HepG2 (cell line): Measurements from ENCODE around the gene CCDC106. TPM values are rescaled to one million over a fixed set of nuclear protein-coding genes. Genes with fewer than 3 reads are reported as not detected.

Experiments used
- BCL3 ChIP-seq: sonication (generic); formaldehyde crosslinking; IDR thresholded peaks from 2 replicates; pipeline ENCODE4 v1.5.1; 2020; ENCODE audit warnings: mild to moderate bottlenecking, missing genetic modification reagents, moderate library complexity
- CHCHD3 ChIP-seq: sonication (generic); formaldehyde crosslinking; IDR thresholded peaks from 2 replicates; pipeline ENCODE4 v1.8.0; 2022; ENCODE audit warnings: mild to moderate bottlenecking, missing genetic modification reagents, moderate library complexity
- EED ChIP-seq: sonication (generic); formaldehyde crosslinking; IDR thresholded peaks from 2 replicates; pipeline ENCODE4 v1.5.0; 2020; ENCODE audit warnings: mild to moderate bottlenecking, missing genetic modification reagents
- ELF4 ChIP-seq: sonication (generic); formaldehyde crosslinking; IDR thresholded peaks from 2 replicates; pipeline ENCODE4 v1.5.0; 2020; ENCODE audit warnings: missing genetic modification reagents, mild to moderate bottlenecking, moderate library complexity, borderline replicate concordance
- HMGXB3 ChIP-seq: sonication (generic); formaldehyde crosslinking; IDR thresholded peaks from 2 replicates; pipeline ENCODE4 v1.4.0; 2020; ENCODE audit warnings: missing genetic modification reagents, borderline replicate concordance
- IRX3 ChIP-seq: sonication (generic); formaldehyde crosslinking; IDR thresholded peaks from 2 replicates; pipeline ENCODE4 v1.8.1; 2023; ENCODE audit warnings: mild to moderate bottlenecking, low read depth, missing genetic modification reagents, borderline replicate concordance
- JDP2 ChIP-seq: sonication (generic); formaldehyde crosslinking; IDR thresholded peaks from 2 replicates; pipeline ENCODE4 v1.8.1; 2022; ENCODE audit warnings: missing genetic modification reagents, borderline replicate concordance
- KLF12 ChIP-seq: sonication (generic); formaldehyde crosslinking; IDR thresholded peaks from 2 replicates; pipeline ENCODE4 v1.4.0; 2020; ENCODE audit warnings: missing genetic modification reagents, borderline replicate concordance
- MEIS1 ChIP-seq: sonication (generic); formaldehyde crosslinking; IDR thresholded peaks from 2 replicates; pipeline ENCODE4 v1.9.0; 2021; ENCODE audit warnings: mild to moderate bottlenecking, missing genetic modification reagents, moderate library complexity, borderline replicate concordance
- MXI1 ChIP-seq: IDR thresholded peaks from 3 replicates; pipeline ENCODE4 v1.6.1; 2012; ENCODE audit warnings: low read depth, low read length, inconsistent platforms, borderline replicate concordance
- NCOR1 ChIP-seq: fragments of 200-600 bp; sonication (generic); IDR thresholded peaks from 2 replicates; pipeline ENCODE4 v1.7.0; 2017; ENCODE audit warnings: antibody characterized with exemption, low read length, borderline replicate concordance
- NFE2L1 ChIP-seq: sonication (generic); formaldehyde crosslinking; IDR thresholded peaks from 2 replicates; pipeline ENCODE4 v1.4.0; 2020; ENCODE audit warnings: missing genetic modification reagents, mild to moderate bottlenecking, borderline replicate concordance
- POLR2A ChIP-seq, 2 experiments: IDR thresholded peaks; 2 replicates each; pipeline ENCODE4 v1.6.1; 2011; ENCODE audit warnings: low read depth in 2 of 2, low read length in 2 of 2, mild to moderate bottlenecking in 1 of 2, moderate library complexity in 1 of 2; ENCODE audit not compliant: insufficient read depth in 1 of 2
- RBAK ChIP-seq: sonication (generic); formaldehyde crosslinking; IDR thresholded peaks from 2 replicates; pipeline ENCODE4 v1.5.1; 2020; ENCODE audit warnings: mild to moderate bottlenecking, missing genetic modification reagents
- SOX5 ChIP-seq: IDR thresholded peaks from 2 replicates; pipeline ENCODE4 v1.6.1; 2016; ENCODE audit warnings: borderline replicate concordance
- THAP7 ChIP-seq: sonication (generic); formaldehyde crosslinking; IDR thresholded peaks from 2 replicates; pipeline ENCODE4 v1.8.1; 2023; ENCODE audit warnings: mild to moderate bottlenecking, missing genetic modification reagents
- ZEB1 ChIP-seq: IDR thresholded peaks from 2 replicates; pipeline ENCODE4 v1.6.1; 2012; ENCODE audit warnings: mild to moderate bottlenecking, low read depth, inconsistent platforms; ENCODE audit not compliant: insufficient replicate concordance
- ZNF382 ChIP-seq: sonication (generic); formaldehyde crosslinking; IDR thresholded peaks from 2 replicates; pipeline ENCODE4 v1.5.0; 2020; ENCODE audit warnings: missing genetic modification reagents, mild to moderate bottlenecking, borderline replicate concordance
- ZNF547 ChIP-seq: sonication (generic); formaldehyde crosslinking; IDR thresholded peaks from 2 replicates; pipeline ENCODE4 v1.5.1; 2020; ENCODE audit warnings: mild to moderate bottlenecking, missing genetic modification reagents
- ZNF558 ChIP-seq: sonication (generic); formaldehyde crosslinking; IDR thresholded peaks from 2 replicates; pipeline ENCODE4 v1.9.0; 2022; ENCODE audit warnings: mild to moderate bottlenecking, missing genetic modification reagents, borderline replicate concordance
- ZNF678 ChIP-seq: sonication (generic); formaldehyde crosslinking; IDR thresholded peaks from 2 replicates; pipeline ENCODE4 v1.4.0; 2020; ENCODE audit warnings: mild to moderate bottlenecking, missing genetic modification reagents
- polyA plus RNA-seq, 8 experiments: library from polyadenylated mRNA; depleted of rRNA in 3 of 8; stranded (reverse) in 7 of 8; unstranded in 1 of 8; fragments of >200 nt; fragmentation: Illumina TruSeq in 4 of 8; extraction: Trizol in 4 of 8; gene quantifications; 2 replicates each; pipeline versions ENCODE4 v1.2.1 to v1.2.3, GENCODE V29; 2011 to 2016; ENCODE audit warnings: low read depth in 4 of 8, missing spikeins in 1 of 8, mixed read lengths in 1 of 8; ENCODE audit not compliant: insufficient read depth in 1 of 8
- total RNA-seq, 5 experiments: library from RNA; depleted of rRNA; stranded (reverse); fragments of >200 nt; fragmentation: Illumina TruSeq; extraction: Trizol; gene quantifications; 2 replicates each; pipeline ENCODE4 v1.2.3, GENCODE V29; 2016; ENCODE audit warnings: low read depth in 1 of 5

CCDC106 gene
- total and polyA plus RNA-seq, 2 of the 13 experiments (the other 11 are each of a cell fraction or from before 2014, with no cell fraction given), result 4.7 to 8.8 TPM

- TF ChIP-seq HMGXB3 (no peak), NCOR1 (no peak), ZNF558 (CRISPR knock-in tag) (no peak), ZNF678 (CRISPR knock-in tag) (no peak), MEIS1 (CRISPR knock-in tag) (no peak), THAP7 (CRISPR knock-in tag) (no peak), RBAK (CRISPR knock-in tag) (no peak), JDP2 (CRISPR knock-in tag) (no peak), POLR2A (IDR thresholded peaks at IDR 0.05; ENCODE audit: insufficient read depth in 1 of 2, low read depth in 2 of 2, low read length in 2 of 2) (peak in 1 of 2 experiments; percentile 18; a peak in 2 of 4 replicates), NFE2L1 (no peak), EED (no peak), MXI1 (0 out of 3 replicates have a peak, but pooled peaks have one; percentile 9), ZNF382 (CRISPR knock-in tag) (no peak), ELF4 (no peak), BCL3 (CRISPR knock-in tag) (no peak; the same call in 1 of the 2 replicates), KLF12 (CRISPR knock-in tag) (no peak), CHCHD3 (CRISPR knock-in tag) (no peak), ZEB1 (no peak), IRX3 (CRISPR knock-in tag) (peak; percentile 67; the same call in 1 of the 2 replicates), ZNF547 (CRISPR knock-in tag) (no peak), SOX5 (CRISPR knock-in tag) (0 out of 2 replicates have a peak, but pooled peaks have one; percentile 14)
Measured at GRCh38 chr19:55598719-55599467, 49.1 kb upstream of the CCDC106 start (continued).
